Fibroblast of skin of scalp (primary cell): ENCODE results near the gene ZNF483. TPM values are rescaled to one million over a fixed set of nuclear protein-coding genes. Genes with fewer than 3 reads are reported as not detected.
A peak's percentile ranks its signal among the peaks of the same experiment; 100 is the strongest.
"Not testable (repeated sequence)": the region's sequence is repeated elsewhere in the genome, so short reads cannot be mapped to it uniquely, and the experiment has no call there.

Experiments
- DNase-seq: peaks from one replicate; pipeline ENCODE4 v3.0.0-alpha.2; 2013
- polyA plus RNA-seq, 2 experiments: library from polyadenylated mRNA; unstranded; fragments of 120-200 nt; gene quantifications; one replicate each; pipeline ENCODE4 v1.2.1, GENCODE V29; 2013; ENCODE audit not compliant: insufficient read length in 2 of 2

ZNF483 gene
- 0.35 TPM for polyA plus RNA-seq (2013, experiment 1 of 2; ENCODE audit: insufficient read length)
- polyA plus RNA-seq (2013, experiment 2 of 2; ENCODE audit: insufficient read length), result 0.37 TPM

- DNase-seq, result peak; percentile 61
Measured at GRCh38 chr9:111525056-111525977, at the start of gene ZNF483. TSS of gene ZNF483 (plus strand) at chr9:111525179. CDS start at chr9:111527396, 2,217 bp downstream.

- no peak for DNase-seq
Measured at GRCh38 chr9:111475195-111475594, 49.8 kb upstream of the ZNF483 start.

- DNase-seq, result no peak
Measured at GRCh38 chr9:111477677-111478076, 47.3 kb upstream of the ZNF483 start.

- DNase-seq, result peak; percentile 26
Measured at GRCh38 chr9:111481885-111482636, 42.9 kb upstream of the ZNF483 start.

- peak; percentile 61 for DNase-seq
Measured at GRCh38 chr9:111482694-111483438, 42.1 kb upstream of the ZNF483 start.

GRCh38 chr9:111483439-111483857 lies 41.5 kb upstream of the ZNF483 start:
- DNase-seq, result peak; percentile 64

- peak; percentile 83 for DNase-seq
Measured at GRCh38 chr9:111483858-111484571, 41.0 kb upstream of the ZNF483 start, which contains the start of gene ECPAS. TSS of gene ECPAS (minus strand) at chr9:111484383. CDS start at chr9:111472918, 11,465 bp downstream.

GRCh38 chr9:111484572-111484894 lies 40.4 kb upstream of the ZNF483 start:
- no peak for DNase-seq

GRCh38 chr9:111497196-111497595 lies 27.8 kb upstream of the ZNF483 start:
- not testable (repeated sequence) for DNase-seq

GRCh38 chr9:111501005-111501562 lies 23.9 kb upstream of the ZNF483 start:
- no peak for DNase-seq

GRCh38 chr9:111501648-111502047 lies 23.3 kb upstream of the ZNF483 start:
- DNase-seq, result no peak

GRCh38 chr9:111502506-111502905 lies 22.5 kb upstream of the ZNF483 start:
- DNase-seq, result no peak

GRCh38 chr9:111511581-111511980 lies 13.4 kb upstream of the ZNF483 start:
- not testable (repeated sequence) for DNase-seq

- no peak for DNase-seq
Measured at GRCh38 chr9:111514967-111515366, 10.0 kb upstream of the ZNF483 start.

- peak; percentile 14 for DNase-seq
Measured at GRCh38 chr9:111516061-111516465, 8.9 kb upstream of the ZNF483 start.

- DNase-seq, result no peak
Measured at GRCh38 chr9:111524731-111525055, 286 bp upstream of the ZNF483 start.

- no peak for DNase-seq
Measured at GRCh38 chr9:111527347-111527746, 2.4 kb downstream of the ZNF483 start.

- DNase-seq, result no peak
Measured at GRCh38 chr9:111529787-111530186, 4.8 kb downstream of the ZNF483 start.

- DNase-seq, result no peak
Measured at GRCh38 chr9:111531716-111532115, 6.7 kb downstream of the ZNF483 start.

GRCh38 chr9:111533099-111533790 lies 8.3 kb downstream of the ZNF483 start:
- DNase-seq, result no peak
